GM21367 (cell line): ENCODE data around the gene INPP5D.
A peak's percentile ranks its signal among the peaks of the same experiment; 100 is the strongest.

Experiments
- ATAC-seq: cut with Tn5 transposase; IDR thresholded peaks from one replicate; pipeline ENCODE4 v1.9.1; 2021; ENCODE audit not compliant: unreplicated experiment

Gene INPP5D

GRCh38 chr2:233201258-233202013 lies 141.3 kb downstream of the INPP5D start:
- ATAC-seq = no peak

- no peak for ATAC-seq
These were observed 142.4 kb downstream of the INPP5D start for GRCh38 chr2:233202531-233202944.

GRCh38 chr2:233203060-233203459 lies 142.9 kb downstream of the INPP5D start:
- no peak for ATAC-seq

- ATAC-seq = no peak
These were observed 144.3 kb downstream of the INPP5D start for GRCh38 chr2:233204286-233204936.

- ATAC-seq = no peak
These were observed 148.4 kb downstream of the INPP5D start for GRCh38 chr2:233208382-233209116.

- no peak for ATAC-seq
These were observed 149.0 kb downstream of the INPP5D start for GRCh38 chr2:233209117-233209532.

- no peak for ATAC-seq
These were observed 149.5 kb downstream of the INPP5D start for GRCh38 chr2:233209533-233210171.

GRCh38 chr2:233210281-233210680 lies 150.1 kb downstream of the INPP5D start:
- ATAC-seq = no peak

GRCh38 chr2:233210843-233211547 lies 150.9 kb downstream of the INPP5D start:
- no peak for ATAC-seq

GRCh38 chr2:233211548-233211895 lies 151.4 kb downstream of the INPP5D start:
- ATAC-seq = no peak

GRCh38 chr2:233213011-233213410 lies 152.9 kb downstream of the INPP5D start:
- ATAC-seq = no peak

- no peak for ATAC-seq
These were observed 153.8 kb downstream of the INPP5D start for GRCh38 chr2:233213975-233214374.

GRCh38 chr2:233217892-233218377 lies 157.8 kb downstream of the INPP5D start:
- ATAC-seq = no peak

GRCh38 chr2:233218836-233219235 lies 158.7 kb downstream of the INPP5D start:
- no peak for ATAC-seq

GRCh38 chr2:233219848-233220247 lies 159.7 kb downstream of the INPP5D start:
- no peak for ATAC-seq

GRCh38 chr2:233221378-233222063 lies 161.4 kb downstream of the INPP5D start:
- no peak for ATAC-seq

GRCh38 chr2:233223059-233223894 lies 163.1 kb downstream of the INPP5D start:
- peak; percentile 75 for ATAC-seq

GRCh38 chr2:233225230-233226068 lies 165.3 kb downstream of the INPP5D start:
- no peak for ATAC-seq
